ENCODE data around the gene ASB10.

The ASB10 gene

GRCh38 chr7:151144387-151144786 lies 42.7 kb downstream of the ASB10 start:
- H3K9ac ChIP-seq (ENCODE audit: low read depth, low read length), result no peak overlapping the region
- H2AFZ ChIP-seq (ENCODE audit: low read depth, low read length), result no peak overlapping the region
- no peak for DNase-seq
- H3K27ac ChIP-seq (ENCODE audit: low read length), result no peak overlapping the region
- peaks cover 23% of the 10 kb centered on the region for H3K36me3 ChIP-seq (ENCODE audit: insufficient read depth, low read length)
- H3K9me3 ChIP-seq (ENCODE audit: insufficient read depth, low read length, severe bottlenecking), result no peaks in the 10 kb centered on the region
- H3K4me2 ChIP-seq (ENCODE audit: insufficient read depth, low read length), result no peak overlapping the region
- no peak overlapping the region for H3K4me3 ChIP-seq (ENCODE audit: low read depth in 1 of 2, low read length in 2 of 2)
- TF ChIP-seq EZH2 (IDR thresholded peaks at IDR 0.05; ENCODE audit: borderline replicate concordance, low read depth, low read length, severe bottlenecking) (no peak), CTCF (IDR thresholded peaks at IDR 0.05; ENCODE audit: borderline replicate concordance, extremely low read depth, low read length, poor library complexity, severe bottlenecking) (no peak)
- no peaks in the 10 kb centered on the region for H3K4me1 ChIP-seq (ENCODE audit: insufficient read depth, low read length)
- H3K79me2 ChIP-seq (ENCODE audit: insufficient read depth, low read length), result no peaks in the 10 kb centered on the region
- peaks cover 4% of the 10 kb centered on the region for H3K27me3 ChIP-seq (ENCODE audit: insufficient read depth, low read length, poor library complexity)
- H4K20me1 ChIP-seq (ENCODE audit: insufficient read depth, low read length), result peaks cover 4% of the 10 kb centered on the region; the same call in 1 of the 2 replicates
- no peak for ATAC-seq (ENCODE audit: insufficient read depth, low read depth)

GRCh38 chr7:151143261-151144015 lies 43.6 kb downstream of the ASB10 start:
- Histone ChIP-seq H2AFZ (ENCODE audit: low read depth, low read length) (no peak overlapping the region), H3K4me1 (ENCODE audit: insufficient read depth, low read length) (no peaks in the 10 kb centered on the region), H3K4me3 (ENCODE audit: low read depth in 1 of 2, low read length in 2 of 2) (no peak overlapping the region), H4K20me1 (ENCODE audit: insufficient read depth, low read length) (peaks cover 4% of the 10 kb centered on the region; the same call in 1 of the 2 replicates), H3K79me2 (ENCODE audit: insufficient read depth, low read length) (no peaks in the 10 kb centered on the region), H3K36me3 (ENCODE audit: insufficient read depth, low read length) (peaks cover 23% of the 10 kb centered on the region), H3K27me3 (ENCODE audit: insufficient read depth, low read length, poor library complexity) (no peaks in the 10 kb centered on the region), H3K9me3 (ENCODE audit: insufficient read depth, low read length, severe bottlenecking) (no peaks in the 10 kb centered on the region), H3K9ac (ENCODE audit: low read depth, low read length) (no peak overlapping the region), H3K4me2 (ENCODE audit: insufficient read depth, low read length) (no peak overlapping the region), H3K27ac (ENCODE audit: low read length) (no peak overlapping the region)
- no peak for TF ChIP-seq EZH2 (IDR thresholded peaks at IDR 0.05; ENCODE audit: borderline replicate concordance, low read depth, low read length, severe bottlenecking)
- TF ChIP-seq CTCF (IDR thresholded peaks at IDR 0.05; ENCODE audit: borderline replicate concordance, extremely low read depth, low read length, poor library complexity, severe bottlenecking), result no peak
- ATAC-seq (ENCODE audit: insufficient read depth, low read depth) (no peak), DNase-seq (no peak)

- no peak overlapping the region for H3K4me2 ChIP-seq (ENCODE audit: insufficient read depth, low read length)
- no peaks in the 10 kb centered on the region for H3K79me2 ChIP-seq (ENCODE audit: insufficient read depth, low read length)
- no peak for TF ChIP-seq EZH2 (IDR thresholded peaks at IDR 0.05; ENCODE audit: borderline replicate concordance, low read depth, low read length, severe bottlenecking)
- TF ChIP-seq CTCF (IDR thresholded peaks at IDR 0.05; ENCODE audit: borderline replicate concordance, extremely low read depth, low read length, poor library complexity, severe bottlenecking), result no peak
- H3K27me3 ChIP-seq (ENCODE audit: insufficient read depth, low read length, poor library complexity), result no peaks in the 10 kb centered on the region
- DNase-seq (no peak), ATAC-seq (ENCODE audit: insufficient read depth, low read depth) (0 out of 3 replicates have a peak, but pooled peaks have one; percentile 22)
- H3K4me1 ChIP-seq (ENCODE audit: insufficient read depth, low read length), result no peaks in the 10 kb centered on the region
- H3K9ac ChIP-seq (ENCODE audit: low read depth, low read length), result no peak overlapping the region
- no peak overlapping the region for H2AFZ ChIP-seq (ENCODE audit: low read depth, low read length)
- H3K9me3 ChIP-seq (ENCODE audit: insufficient read depth, low read length, severe bottlenecking), result no peaks in the 10 kb centered on the region
- no peak overlapping the region for H3K27ac ChIP-seq (ENCODE audit: low read length)
- H3K4me3 ChIP-seq (ENCODE audit: low read depth in 1 of 2, low read length in 2 of 2), result no peak overlapping the region
- H4K20me1 ChIP-seq (ENCODE audit: insufficient read depth, low read length), result peaks cover 4% of the 10 kb centered on the region; the same call in 1 of the 2 replicates
- peaks cover 23% of the 10 kb centered on the region for H3K36me3 ChIP-seq (ENCODE audit: insufficient read depth, low read length)
Measured at GRCh38 chr7:151142686-151143040, 44.4 kb downstream of the ASB10 start.

Data from DND-41 (cell line).